Measurements from ENCODE around the gene PCDHGA7. TPM values are rescaled to one million over a fixed set of nuclear protein-coding genes. Genes with fewer than 3 reads are reported as not detected.

PCDHGA7 gene
- total RNA-seq, 1 experiment from 2014 or later = 0.56 TPM

DNA sequence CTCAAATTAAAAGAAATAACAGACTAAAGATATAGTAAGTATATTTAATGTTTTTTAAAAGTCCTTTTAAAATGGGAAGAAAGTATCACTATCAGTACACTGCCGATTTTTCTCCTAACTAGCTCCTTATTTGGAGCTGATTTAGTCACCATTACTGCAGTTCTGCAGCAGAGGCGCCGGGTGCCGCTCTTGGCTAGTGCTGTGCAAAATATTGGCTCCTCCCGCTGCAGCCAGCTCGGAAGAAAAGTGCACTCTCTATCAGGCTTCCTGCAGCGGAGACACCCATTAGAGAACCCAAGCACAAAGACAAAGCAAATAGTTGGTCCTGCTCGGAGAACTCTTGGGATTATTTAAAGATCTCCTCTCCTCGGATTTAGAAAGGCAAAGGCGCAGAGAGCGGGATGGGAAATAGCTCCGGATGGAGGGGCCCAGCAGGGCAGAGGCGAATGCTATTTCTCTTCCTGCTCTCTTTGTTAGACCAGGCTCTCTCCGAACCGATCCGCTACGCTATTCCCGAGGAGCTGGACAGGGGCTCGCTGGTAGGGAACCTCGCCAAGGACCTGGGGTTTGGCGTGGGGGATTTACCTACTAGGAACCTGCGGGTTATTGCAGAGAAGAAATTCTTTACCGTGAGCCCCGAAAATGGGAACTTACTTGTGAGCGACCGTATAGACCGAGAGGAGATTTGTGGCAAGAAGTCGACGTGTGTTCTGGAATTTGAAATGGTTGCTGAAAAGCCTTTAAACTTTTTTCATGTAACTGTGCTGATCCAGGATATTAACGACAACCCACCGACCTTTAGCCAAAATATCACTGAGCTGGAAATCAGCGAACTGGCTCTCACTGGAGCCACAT, 12.3 kb upstream of the PCDHGA7 start, which contains the start of gene PCDHGB3:
PCDHGB3 (plus strand) TSS at position 249 of the 855 bp plus-strand sequence; CDS start at position 402, 153 bp downstream.
- Mint-ChIP-seq H3K9me3 (ENCODE audit: unreplicated experiment) (peaks cover 17% of the 10 kb centered on the region), H3K27me3 (ENCODE audit: insufficient read depth, unreplicated experiment) (no peaks in the 10 kb centered on the region), H3K36me3 (ENCODE audit: insufficient read depth, unreplicated experiment) (no peaks in the 10 kb centered on the region), H3K4me1 (ENCODE audit: insufficient read depth, unreplicated experiment) (no peaks in the 10 kb centered on the region), H3K4me3 (ENCODE audit: unreplicated experiment) (peak within 1 kb of the TSS; percentile 60), H3K27ac (ENCODE audit: low read depth, unreplicated experiment) (no peak within 1 kb of the TSS)
- POLR2A ChIA-PET = interaction anchor here (0.5 to 1.6 kb wide), 3 partner anchors 52 to 243 kb away, joined by 3 read pairs; no protein-coding TSS in a partner anchor
- peak; percentile 33 for DNase-seq (ENCODE audit: unreplicated experiment)
- CTCF ChIA-PET = interaction anchor here (0.6 to 2.7 kb wide), 14 partner anchors 9 to 196 kb away, joined by 3 to 13 read pairs (median 4); partner anchors contain the start of genes PCDHB13, PCDHGA4, PCDHGA7 and PCDHGB5
- TSS peak; percentile 12 for BruUV-seq (replicated peaks)
- TF ChIP-seq, protein P1, sequence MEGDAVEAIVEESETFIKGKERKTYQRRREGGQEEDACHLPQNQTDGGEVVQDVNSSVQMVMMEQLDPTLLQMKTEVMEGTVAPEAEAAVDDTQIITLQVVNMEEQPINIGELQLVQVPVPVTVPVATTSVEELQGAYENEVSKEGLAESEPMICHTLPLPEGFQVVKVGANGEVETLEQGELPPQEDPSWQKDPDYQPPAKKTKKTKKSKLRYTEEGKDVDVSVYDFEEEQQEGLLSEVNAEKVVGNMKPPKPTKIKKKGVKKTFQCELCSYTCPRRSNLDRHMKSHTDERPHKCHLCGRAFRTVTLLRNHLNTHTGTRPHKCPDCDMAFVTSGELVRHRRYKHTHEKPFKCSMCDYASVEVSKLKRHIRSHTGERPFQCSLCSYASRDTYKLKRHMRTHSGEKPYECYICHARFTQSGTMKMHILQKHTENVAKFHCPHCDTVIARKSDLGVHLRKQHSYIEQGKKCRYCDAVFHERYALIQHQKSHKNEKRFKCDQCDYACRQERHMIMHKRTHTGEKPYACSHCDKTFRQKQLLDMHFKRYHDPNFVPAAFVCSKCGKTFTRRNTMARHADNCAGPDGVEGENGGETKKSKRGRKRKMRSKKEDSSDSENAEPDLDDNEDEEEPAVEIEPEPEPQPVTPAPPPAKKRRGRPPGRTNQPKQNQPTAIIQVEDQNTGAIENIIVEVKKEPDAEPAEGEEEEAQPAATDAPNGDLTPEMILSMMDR (IDR thresholded peaks at IDR 0.05; ENCODE audit: unreplicated experiment) = peak; percentile 24
- intact Hi-C loops (cut with micrococcal nuclease) = loop anchor here (2.0 kb wide), 1 partner anchor 191 kb away; no protein-coding TSS in a partner anchor

DNA sequence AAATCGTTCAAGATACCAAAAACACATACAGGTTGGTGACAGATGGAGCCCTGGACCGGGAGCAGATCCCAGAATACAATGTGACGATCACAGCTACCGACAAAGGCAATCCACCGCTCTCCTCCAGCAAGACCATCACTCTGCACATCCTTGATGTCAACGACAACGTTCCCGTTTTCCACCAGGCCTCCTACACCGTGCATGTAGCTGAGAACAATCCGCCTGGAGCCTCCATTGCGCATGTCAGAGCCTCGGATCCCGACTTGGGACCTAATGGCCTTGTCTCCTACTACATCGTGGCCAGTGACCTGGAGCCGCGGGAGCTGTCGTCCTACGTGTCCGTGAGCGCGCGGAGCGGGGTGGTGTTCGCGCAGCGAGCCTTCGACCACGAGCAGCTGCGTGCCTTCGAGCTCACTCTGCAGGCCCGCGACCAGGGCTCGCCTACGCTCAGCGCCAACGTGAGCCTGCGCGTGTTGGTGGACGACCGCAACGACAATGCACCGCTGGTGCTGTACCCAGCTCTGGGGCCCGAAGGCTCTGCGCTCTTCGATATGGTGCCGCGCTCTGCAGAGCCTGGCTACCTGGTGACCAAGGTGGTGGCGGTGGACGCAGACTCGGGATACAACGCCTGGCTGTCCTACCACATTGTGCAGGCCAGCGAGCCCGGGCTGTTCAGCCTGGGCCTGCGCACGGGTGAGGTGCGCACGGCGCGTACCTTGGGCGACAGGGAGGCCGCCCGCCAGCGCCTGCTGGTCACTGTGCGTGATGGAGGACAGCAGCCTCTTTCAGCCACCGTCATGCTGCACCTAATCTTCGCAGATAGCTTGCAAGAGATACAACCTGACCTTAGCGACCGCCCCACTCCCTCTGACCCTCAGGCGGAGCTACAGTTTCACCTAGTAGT, 10.7 kb upstream of the PCDHGA7 start:
- BruUV-seq (replicated peaks) = no TSS peak
- intact Hi-C loops (cut with micrococcal nuclease) = loop anchor here (2.0 kb wide), 1 partner anchor 189 kb away; no protein-coding TSS in a partner anchor
- H3K36me3 Mint-ChIP-seq (ENCODE audit: insufficient read depth, unreplicated experiment) = no peaks in the 10 kb centered on the region
- DNase-seq (ENCODE audit: unreplicated experiment) = no peak
- H3K4me1 Mint-ChIP-seq (ENCODE audit: insufficient read depth, unreplicated experiment) = no peaks in the 10 kb centered on the region
- POLR2A ChIA-PET = no interaction called here
- H3K27ac Mint-ChIP-seq (ENCODE audit: low read depth, unreplicated experiment) = no peak overlapping the region
- H3K27me3 Mint-ChIP-seq (ENCODE audit: insufficient read depth, unreplicated experiment) = no peaks in the 10 kb centered on the region
- no peak overlapping the region for H3K4me3 Mint-ChIP-seq (ENCODE audit: unreplicated experiment)
- TF ChIP-seq, protein P1 (IDR thresholded peaks at IDR 0.05; ENCODE audit: unreplicated experiment) = no peak
- H3K9me3 Mint-ChIP-seq (ENCODE audit: unreplicated experiment) = peaks cover 21% of the 10 kb centered on the region
- CTCF ChIA-PET = interaction anchor here (0.6 to 2.7 kb wide), 6 partner anchors 8 to 192 kb away, joined by 3 to 13 read pairs (median 4); no protein-coding TSS in a partner anchor

DNA sequence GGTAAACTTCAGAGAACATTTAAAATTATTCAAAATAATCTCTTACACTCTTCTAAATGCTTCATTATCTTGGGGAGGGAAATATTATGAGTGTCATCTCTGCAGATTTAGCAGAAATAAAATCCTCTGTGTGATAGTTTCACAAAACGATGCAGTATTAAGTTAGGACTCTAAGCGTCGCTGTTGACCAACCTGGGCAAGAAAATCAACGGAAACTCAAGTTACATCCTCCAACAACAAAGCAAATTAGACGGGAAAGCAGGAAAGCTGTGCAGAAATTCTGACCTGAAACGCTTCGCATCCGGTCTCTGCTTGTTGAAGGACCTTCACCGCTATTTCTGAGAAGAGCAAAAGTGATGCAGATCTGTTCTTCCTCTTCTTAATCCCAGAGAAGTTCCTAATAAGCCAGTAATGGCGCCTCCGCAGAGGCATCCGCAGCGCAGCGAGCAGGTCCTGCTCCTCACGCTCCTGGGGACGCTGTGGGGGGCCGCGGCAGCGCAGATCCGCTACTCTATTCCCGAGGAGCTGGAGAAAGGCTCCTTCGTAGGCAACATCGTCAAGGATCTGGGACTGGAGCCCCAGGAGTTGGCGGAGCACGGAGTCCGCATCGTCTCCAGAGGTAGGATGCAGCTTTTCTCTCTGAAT, 8.7 kb upstream of the PCDHGA7 start, which contains the start of gene PCDHGA6:
PCDHGA6 (plus strand) TSS at position 219 of the 645 bp plus-strand sequence; CDS start at position 412, 193 bp downstream.
- DNase-seq (ENCODE audit: unreplicated experiment) = peak; percentile 17
- H3K4me3 Mint-ChIP-seq (ENCODE audit: unreplicated experiment) = no peak within 1 kb of the TSS
- no TSS peak for BruUV-seq (replicated peaks)
- H3K9me3 Mint-ChIP-seq (ENCODE audit: unreplicated experiment) = peaks cover 21% of the 10 kb centered on the region
- no peaks in the 10 kb centered on the region for H3K4me1 Mint-ChIP-seq (ENCODE audit: insufficient read depth, unreplicated experiment)
- no peaks in the 10 kb centered on the region for H3K36me3 Mint-ChIP-seq (ENCODE audit: insufficient read depth, unreplicated experiment)
- ChIA-PET POLR2A (no interaction called here), CTCF (interaction anchor here (0.7 to 2.0 kb wide), 5 partner anchors 151 to 199 kb away, joined by 3 to 6 read pairs (median 4); no protein-coding TSS in a partner anchor)
- TF ChIP-seq, protein P1 (IDR thresholded peaks at IDR 0.05; ENCODE audit: unreplicated experiment) = peak; percentile 27
- no peak within 1 kb of the TSS for H3K27ac Mint-ChIP-seq (ENCODE audit: low read depth, unreplicated experiment)
- intact Hi-C loops (cut with micrococcal nuclease) = no loop called here
- H3K27me3 Mint-ChIP-seq (ENCODE audit: insufficient read depth, unreplicated experiment) = no peaks in the 10 kb centered on the region

Measured in MCF 10A (cell line).